GM12878 (cell line): Measurements from ENCODE around the gene UNC45A. TPM values are rescaled to one million over a fixed set of nuclear protein-coding genes. Genes with fewer than 3 reads are reported as not detected.

Experiments used
- ATAC-seq: fragments of 200-7000 bp; cut with Tn5 transposase; 3 replicates; pipeline ENCODE4 v1.9.1; 2020; ENCODE audit warnings: mild to moderate bottlenecking, moderate library complexity
- BruUV-seq: library from RNA; stranded (reverse); fragments of 400-500 nt; replicated peaks from 2 replicates; lab custom pipeline; 2021; lab: Mats Ljungman, UMichigan
- CTCF ChIA-PET: fragments of 300-600 bp; sonication (Branson Sonifier 250); formaldehyde crosslinking; extraction: SDS; loops from one replicate; lab custom pipeline; 2021; ENCODE audit warnings: inconsistent platforms; lab: Yijun Ruan, JAX
- POLR2A ChIA-PET: fragments of 350-600 bp; formaldehyde crosslinking; extraction: SDS; loops from one replicate; lab custom pipeline; 2021; ENCODE audit warnings: inconsistent platforms; lab: Charles Lee
- RAD21 ChIA-PET: fragments of 300-600 bp; sonication (Branson Sonifier 250); formaldehyde crosslinking; loops from one replicate; lab custom pipeline; 2023; ENCODE audit warnings: antibody characterized with exemption; ENCODE audit not compliant: unreplicated experiment; lab: Charles Lee
- SMC1A ChIA-PET: fragments of 300-600 bp; sonication (Branson Sonifier 250); formaldehyde crosslinking; loops from one replicate; lab custom pipeline; 2023; ENCODE audit not compliant: unreplicated experiment, uncharacterized antibody; lab: Charles Lee
- DNase-seq: peaks from one replicate; pipeline ENCODE4 v3.0.0-alpha.2; 2011; ENCODE audit warnings: low read depth, low spot score
- FAIRE-seq: peaks from 3 replicates; lab custom pipeline; 2011; peaks lifted over from hg19 to GRCh38; lab: Jason Lieb, UNC
- H2AFZ ChIP-seq: 2 replicates; pipeline ENCODE4 v1.6.0; 2011; ENCODE audit warnings: low read depth, low read length, control low read depth; ENCODE audit not compliant: control insufficient read depth
- H3K27ac ChIP-seq: 2 replicates; pipeline ENCODE4 v1.5.1; 2011; ENCODE audit warnings: control low read depth; ENCODE audit not compliant: control insufficient read depth, insufficient read depth
- H3K27me3 ChIP-seq, 2 experiments: replicated peaks in 1 of 2; 2 replicates each; pipeline versions ENCODE4 v1.6.0 to v1.6.1; 2011; ENCODE audit warnings: low read length in 1 of 2; ENCODE audit not compliant: control insufficient read depth in 2 of 2, insufficient read depth in 2 of 2
- H3K36me3 ChIP-seq, 2 experiments: 2 replicates each; pipeline ENCODE4 v1.5.1; 2011; ENCODE audit warnings: low read length in 1 of 2; ENCODE audit not compliant: control insufficient read depth in 2 of 2, insufficient read depth in 2 of 2
- H3K4me1 ChIP-seq: 2 replicates; pipeline ENCODE4 v1.6.1; 2011; ENCODE audit warnings: mild to moderate bottlenecking, low read length, moderate library complexity, mixed read lengths; ENCODE audit not compliant: control insufficient read depth, insufficient read depth
- H3K4me2 ChIP-seq: 2 replicates; pipeline ENCODE4 v1.6.0; 2011; ENCODE audit warnings: control low read depth; ENCODE audit not compliant: control insufficient read depth, insufficient read depth
- H3K4me3 ChIP-seq: fragments of 200-600 bp; sonication (generic); 2 replicates; pipeline ENCODE4 v1.5.1; 2016
- H3K79me2 ChIP-seq: 2 replicates; pipeline ENCODE4 v1.6.0; 2011; ENCODE audit warnings: low read length; ENCODE audit not compliant: control insufficient read depth, insufficient read depth
- H3K9ac ChIP-seq: 2 replicates; pipeline ENCODE4 v1.8.0; 2011; ENCODE audit warnings: low read length, control low read depth, mixed read lengths; ENCODE audit not compliant: control insufficient read depth, insufficient read depth
- H3K9me3 ChIP-seq: replicated peaks from 3 replicates; pipeline ENCODE4 v1.5.1; 2011; ENCODE audit warnings: mild to moderate bottlenecking, low read length; ENCODE audit not compliant: control insufficient read depth, insufficient read depth
- H4K20me1 ChIP-seq: 2 replicates; pipeline ENCODE4 v1.6.0; 2011; ENCODE audit not compliant: control insufficient read depth, insufficient read depth
- ELK1 ChIP-seq: IDR thresholded peaks from 2 replicates; pipeline ENCODE4 v1.6.1; 2012; ENCODE audit warnings: low read depth, low read length, improper control_type of control experiment
- KLF5 ChIP-seq: fragments of 450-650 bp; IDR thresholded peaks from 2 replicates; pipeline ENCODE4 v1.6.1; 2014; ENCODE audit warnings: mild to moderate bottlenecking; ENCODE audit not compliant: partially characterized antibody
- PAX8 ChIP-seq: fragments of 450-650 bp; IDR thresholded peaks from 2 replicates; pipeline ENCODE4 v1.6.1; 2017; ENCODE audit warnings: mild to moderate bottlenecking, moderate library complexity
- PML ChIP-seq: IDR thresholded peaks from 2 replicates; pipeline ENCODE4 v1.6.1; 2012; ENCODE audit warnings: low read length, inconsistent platforms
- RAD21 ChIP-seq: IDR thresholded peaks from 2 replicates; pipeline ENCODE4 v1.6.1; 2011; ENCODE audit warnings: mild to moderate bottlenecking, low read depth, low read length, moderate library complexity; ENCODE audit not compliant: insufficient read depth
- SREBF2 ChIP-seq: IDR thresholded peaks from 2 replicates; pipeline ENCODE4 v1.6.1; 2012; ENCODE audit warnings: mild to moderate bottlenecking, low read length
- SUZ12 ChIP-seq: fragments of 200-600 bp; sonication (generic); IDR thresholded peaks from one replicate; pipeline ENCODE4 v1.6.1; 2018; ENCODE audit warnings: antibody characterized with exemption, mild to moderate bottlenecking; ENCODE audit not compliant: unreplicated experiment
- TCF7 ChIP-seq: IDR thresholded peaks from 2 replicates; pipeline ENCODE4 v1.6.1; 2014; ENCODE audit warnings: antibody characterized with exemption, borderline replicate concordance
- ZNF217 ChIP-seq: fragments of 450-650 bp; IDR thresholded peaks from 2 replicates; pipeline ENCODE4 v1.6.1; 2017; ENCODE audit warnings: antibody characterized with exemption, mild to moderate bottlenecking
- ZNF622 ChIP-seq: fragments of 450-650 bp; IDR thresholded peaks from 2 replicates; pipeline ENCODE4 v1.6.1; 2017; ENCODE audit warnings: mild to moderate bottlenecking, inconsistent platforms
- WGBS: methylation state at CpG from one replicate; pipeline ENCODE4 v1.1.6; 2016; ENCODE audit warnings: low lambda C conversion rate; ENCODE audit not compliant: insufficient replicate concordance, insufficient coverage; ENCODE audit errors: missing lambda C conversion rate; 5-methylcytosine and 5-hydroxymethylcytosine counted together
- in situ Hi-C: fragments of 300-500 bp; cut with MboI; formaldehyde crosslinking; loops from 9 replicates; pipeline ENCODE4 v1.14.3; 2018; ENCODE audit warnings: mixed read lengths
- intact Hi-C: fragments of 100-400 bp; cut with micrococcal nuclease; formaldehyde crosslinking; loops from one replicate; pipeline ENCODE4 v1.14.2; 2022; ENCODE audit not compliant: unreplicated experiment
- polyA plus RNA-seq, 11 experiments: library from polyadenylated mRNA; depleted of rRNA in 4 of 11; unstranded in 6 of 11; stranded (reverse) in 5 of 11; fragments of >200 nt; fragmentation: Nextera tagmentation in 4 of 11; fragmentation: Illumina TruSeq in 1 of 11; extraction: Ambion mirVana in 4 of 11; extraction: Trizol in 1 of 11; gene quantifications; 1 replicate in 1 of 11; 2 replicates in 10 of 11; pipeline versions ENCODE4 v1.2.1 to v1.2.3, GENCODE V29; 2011 to 2016; ENCODE audit warnings: inconsistent platforms in 2 of 11, missing spikeins in 2 of 11, low read depth in 1 of 11
- total RNA-seq, 4 experiments: library from RNA; depleted of rRNA in 3 of 4; stranded (reverse); fragments of >200 nt in 3 of 4; fragmentation: Illumina TruSeq in 1 of 4; extraction: Trizol in 1 of 4; gene quantifications; 2 replicates each; pipeline versions ENCODE4 v1.2.1 to v1.2.3, GENCODE V29; 2013 to 2021
- TF ChIP-seq, protein P1 (sequence below): IDR thresholded peaks from 2 replicates; pipeline ENCODE4 v1.6.1; 2012; ENCODE audit warnings: low read depth, low read length, improper control_type of control experiment
- TF ChIP-seq, protein P2 (sequence below): fragments of 450-650 bp; IDR thresholded peaks from 2 replicates; pipeline ENCODE4 v1.6.1; 2016; ENCODE audit warnings: mild to moderate bottlenecking, moderate library complexity, borderline replicate concordance

Gene UNC45A
- total and polyA plus RNA-seq, 10 of the 15 experiments (the other 5 are each of a cell fraction or from before 2014, with no cell fraction given), result 10.3 to 57.8 (median 40.5) TPM

GRCh38 chr15:90957031-90957790, 22.1 kb downstream of the UNC45A start (continued):
- TF ChIP-seq, protein P1, sequence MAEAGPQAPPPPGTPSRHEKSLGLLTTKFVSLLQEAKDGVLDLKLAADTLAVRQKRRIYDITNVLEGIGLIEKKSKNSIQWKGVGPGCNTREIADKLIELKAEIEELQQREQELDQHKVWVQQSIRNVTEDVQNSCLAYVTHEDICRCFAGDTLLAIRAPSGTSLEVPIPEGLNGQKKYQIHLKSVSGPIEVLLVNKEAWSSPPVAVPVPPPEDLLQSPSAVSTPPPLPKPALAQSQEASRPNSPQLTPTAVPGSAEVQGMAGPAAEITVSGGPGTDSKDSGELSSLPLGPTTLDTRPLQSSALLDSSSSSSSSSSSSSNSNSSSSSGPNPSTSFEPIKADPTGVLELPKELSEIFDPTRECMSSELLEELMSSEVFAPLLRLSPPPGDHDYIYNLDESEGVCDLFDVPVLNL, result no peak
- TF ChIP-seq ELK1 (no peak), PAX8 (no peak), RAD21 (no peak), ZNF622 (no peak), ZNF217 (no peak)

DNA sequence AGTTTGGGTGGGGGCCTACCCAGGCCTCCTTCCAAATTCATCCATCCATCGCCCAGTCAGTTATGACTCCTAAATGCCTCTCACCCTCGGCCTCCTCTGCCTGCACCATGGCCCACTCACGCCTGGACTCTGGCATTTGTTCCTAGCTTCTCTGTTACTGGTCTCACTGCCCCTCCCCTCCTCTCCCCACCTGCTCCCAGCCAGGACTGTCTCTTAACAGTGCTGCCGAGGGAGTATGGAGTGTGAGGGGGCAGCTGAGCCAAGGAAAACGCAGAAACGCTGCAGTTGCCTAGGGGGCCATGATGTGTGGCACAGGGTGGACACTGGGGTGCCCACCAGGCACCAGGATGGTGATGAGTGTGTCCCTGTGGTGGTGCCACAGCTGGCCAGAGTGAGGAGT, 22.7 kb downstream of the UNC45A start:
- intact Hi-C loops, result loop anchor here (5.0 kb wide), 3 partner anchors 35 to 90 kb away; partner anchors contain the start of genes PRC1 and VPS33B
- FAIRE-seq, result no peak
- no peak for TF ChIP-seq KLF5
- TF ChIP-seq SREBF2, result no peak
- TF ChIP-seq SUZ12, result no peak
- no peak for TF ChIP-seq PML
- TF ChIP-seq TCF7, result no peak
- TF ChIP-seq, protein P2, sequence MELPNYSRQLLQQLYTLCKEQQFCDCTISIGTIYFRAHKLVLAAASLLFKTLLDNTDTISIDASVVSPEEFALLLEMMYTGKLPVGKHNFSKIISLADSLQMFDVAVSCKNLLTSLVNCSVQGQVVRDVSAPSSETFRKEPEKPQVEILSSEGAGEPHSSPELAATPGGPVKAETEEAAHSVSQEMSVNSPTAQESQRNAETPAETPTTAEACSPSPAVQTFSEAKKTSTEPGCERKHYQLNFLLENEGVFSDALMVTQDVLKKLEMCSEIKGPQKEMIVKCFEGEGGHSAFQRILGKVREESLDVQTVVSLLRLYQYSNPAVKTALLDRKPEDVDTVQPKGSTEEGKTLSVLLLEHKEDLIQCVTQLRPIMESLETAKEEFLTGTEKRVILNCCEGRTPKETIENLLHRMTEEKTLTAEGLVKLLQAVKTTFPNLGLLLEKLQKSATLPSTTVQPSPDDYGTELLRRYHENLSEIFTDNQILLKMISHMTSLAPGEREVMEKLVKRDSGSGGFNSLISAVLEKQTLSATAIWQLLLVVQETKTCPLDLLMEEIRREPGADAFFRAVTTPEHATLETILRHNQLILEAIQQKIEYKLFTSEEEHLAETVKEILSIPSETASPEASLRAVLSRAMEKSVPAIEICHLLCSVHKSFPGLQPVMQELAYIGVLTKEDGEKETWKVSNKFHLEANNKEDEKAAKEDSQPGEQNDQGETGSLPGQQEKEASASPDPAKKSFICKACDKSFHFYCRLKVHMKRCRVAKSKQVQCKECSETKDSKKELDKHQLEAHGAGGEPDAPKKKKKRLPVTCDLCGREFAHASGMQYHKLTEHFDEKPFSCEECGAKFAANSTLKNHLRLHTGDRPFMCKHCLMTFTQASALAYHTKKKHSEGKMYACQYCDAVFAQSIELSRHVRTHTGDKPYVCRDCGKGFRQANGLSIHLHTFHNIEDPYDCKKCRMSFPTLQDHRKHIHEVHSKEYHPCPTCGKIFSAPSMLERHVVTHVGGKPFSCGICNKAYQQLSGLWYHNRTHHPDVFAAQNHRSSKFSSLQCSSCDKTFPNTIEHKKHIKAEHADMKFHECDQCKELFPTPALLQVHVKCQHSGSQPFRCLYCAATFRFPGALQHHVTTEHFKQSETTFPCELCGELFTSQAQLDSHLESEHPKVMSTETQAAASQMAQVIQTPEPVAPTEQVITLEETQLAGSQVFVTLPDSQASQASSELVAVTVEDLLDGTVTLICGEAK, result no peak

More for the DNA sequence above, 22.7 kb downstream of the UNC45A start:
- in situ Hi-C loops, result loop anchor here (25.0 kb wide), 1 partner anchor 1370 kb away; the partner anchor contains the start of gene TICRR
- no peak overlapping the region for H2AFZ ChIP-seq
- 0 out of 2 replicates have a peak overlapping the region, but pooled peaks have one; percentile 78 for H3K4me2 ChIP-seq
- CTCF ChIA-PET, result interaction anchor here (0.8 to 6.4 kb wide), 13 partner anchors 19 to 314 kb away, joined by 3 to 74 read pairs (median 5); partner anchors contain the start of genes HDDC3 and UNC45A
- peaks cover 3% of the 10 kb centered on the region; the same call in 1 of the 2 replicates for H3K4me1 ChIP-seq
- ATAC-seq, result no peak
- SMC1A ChIA-PET, result interaction anchor here (1.4 kb wide), 1 partner anchor 24 kb away, joined by 4 read pairs; no protein-coding TSS in a partner anchor
- no peak overlapping the region for H3K4me3 ChIP-seq
- POLR2A ChIA-PET, result interaction anchor here (1.5 to 3.6 kb wide), 2 partner anchors 25 to 30 kb away, joined by 4 to 26 read pairs; partner anchors contain the start of gene HDDC3
- H3K27ac ChIP-seq, result no peak overlapping the region
- WGBS, result 97% methylated on average over 6 of the region's 6 CpGs
- no TSS peak for BruUV-seq
- no peaks in the 10 kb centered on the region for H4K20me1 ChIP-seq
- H3K9ac ChIP-seq, result no peak overlapping the region
- H3K79me2 ChIP-seq, result peaks cover 24% of the 10 kb centered on the region
- no peaks in the 10 kb centered on the region for H3K27me3 ChIP-seq
- DNase-seq, result no peak
- H3K9me3 ChIP-seq, result no peaks in the 10 kb centered on the region
- RAD21 ChIA-PET, result interaction anchor here (1.2 to 4.5 kb wide), 3 partner anchors 23 to 314 kb away, joined by 3 to 24 read pairs (median 3); partner anchors contain the start of gene UNC45A
- peaks cover 21 to 30% of the 10 kb centered on the region in 2 experiments for H3K36me3 ChIP-seq
